Neural cell (in vitro differentiated cells): ENCODE measurements around the gene MS4A1.

ENCODE experiments used
- EP300 ChIP-seq: fragments of 450-650 bp; conservative IDR thresholded peaks from 2 replicates; pipeline ENCODE4 v1.6.1; 2014; ENCODE audit warnings: antibody characterized with exemption, mild to moderate bottlenecking, moderate library complexity; ENCODE audit not compliant: poor library complexity, severe bottlenecking
- RAD21 ChIP-seq: fragments of 450-650 bp; conservative IDR thresholded peaks from 2 replicates; pipeline ENCODE4 v1.6.1; 2014; ENCODE audit warnings: antibody characterized with exemption, mild to moderate bottlenecking, moderate library complexity
- SMC3 ChIP-seq: fragments of 450-650 bp; conservative IDR thresholded peaks from 2 replicates; pipeline ENCODE4 v1.6.1; 2014; ENCODE audit warnings: antibody characterized with exemption, mild to moderate bottlenecking, moderate library complexity; ENCODE audit not compliant: poor library complexity
- TF ChIP-seq, protein P1 (sequence below): fragments of 450-650 bp; IDR thresholded peaks from 2 replicates; pipeline ENCODE4 v1.5.1; 2014; ENCODE audit warnings: antibody characterized with exemption, mild to moderate bottlenecking, moderate library complexity; ENCODE audit not compliant: poor library complexity, severe bottlenecking

DNA sequence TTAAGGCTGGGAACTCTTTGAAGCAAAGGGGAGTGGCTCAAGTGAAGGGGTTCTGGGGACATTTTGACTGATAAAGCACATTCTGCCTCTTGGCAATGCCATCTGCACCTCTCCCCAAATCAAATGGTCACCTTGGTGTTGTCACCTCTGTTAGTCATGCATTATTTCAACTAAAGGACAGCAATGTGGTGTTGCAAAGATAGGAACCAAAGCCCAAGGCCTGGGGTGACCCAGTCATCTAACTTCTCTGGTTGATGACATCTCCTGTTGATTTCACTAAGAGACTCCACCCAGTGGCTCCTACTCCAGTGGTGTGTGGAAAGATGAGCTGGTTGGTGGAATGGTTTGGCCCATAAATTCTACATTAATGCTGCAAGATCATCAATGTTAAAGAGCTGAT is 7.8 kb upstream of the MS4A1 start:
- TF ChIP-seq, protein P1, sequence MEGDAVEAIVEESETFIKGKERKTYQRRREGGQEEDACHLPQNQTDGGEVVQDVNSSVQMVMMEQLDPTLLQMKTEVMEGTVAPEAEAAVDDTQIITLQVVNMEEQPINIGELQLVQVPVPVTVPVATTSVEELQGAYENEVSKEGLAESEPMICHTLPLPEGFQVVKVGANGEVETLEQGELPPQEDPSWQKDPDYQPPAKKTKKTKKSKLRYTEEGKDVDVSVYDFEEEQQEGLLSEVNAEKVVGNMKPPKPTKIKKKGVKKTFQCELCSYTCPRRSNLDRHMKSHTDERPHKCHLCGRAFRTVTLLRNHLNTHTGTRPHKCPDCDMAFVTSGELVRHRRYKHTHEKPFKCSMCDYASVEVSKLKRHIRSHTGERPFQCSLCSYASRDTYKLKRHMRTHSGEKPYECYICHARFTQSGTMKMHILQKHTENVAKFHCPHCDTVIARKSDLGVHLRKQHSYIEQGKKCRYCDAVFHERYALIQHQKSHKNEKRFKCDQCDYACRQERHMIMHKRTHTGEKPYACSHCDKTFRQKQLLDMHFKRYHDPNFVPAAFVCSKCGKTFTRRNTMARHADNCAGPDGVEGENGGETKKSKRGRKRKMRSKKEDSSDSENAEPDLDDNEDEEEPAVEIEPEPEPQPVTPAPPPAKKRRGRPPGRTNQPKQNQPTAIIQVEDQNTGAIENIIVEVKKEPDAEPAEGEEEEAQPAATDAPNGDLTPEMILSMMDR, result no peak
- TF ChIP-seq RAD21, result no peak
- TF ChIP-seq EP300, result no peak
- TF ChIP-seq SMC3, result no peak
